GM23338 (cell line): ENCODE results near the gene TMEM86A. TPM values are rescaled to one million over a fixed set of nuclear protein-coding genes. Genes with fewer than 3 reads are reported as not detected.
A peak's percentile ranks its signal among the peaks of the same experiment; 100 is the strongest.

ENCODE experiments used
- ATAC-seq: fragments of 200-7000 bp; cut with Tn5 transposase; 3 replicates; pipeline ENCODE4 v1.9.1; 2020
- DNase-seq: peaks from one replicate; pipeline ENCODE4 v3.0.0-alpha.2; 2015; ENCODE audit warnings: low spot score
- H2AFZ ChIP-seq: fragments of 200-600 bp; sonication (generic); 2 replicates; pipeline ENCODE4 v1.8.0; 2016; ENCODE audit warnings: antibody characterized with exemption, mild to moderate bottlenecking, moderate library complexity
- H3F3A ChIP-seq: fragments of 200-600 bp; sonication (generic); replicated peaks from 2 replicates; pipeline ENCODE4 v1.8.0; 2017; ENCODE audit warnings: antibody characterized with exemption, mixed run types, low read depth
- H3K27ac ChIP-seq: fragments of 200-600 bp; sonication (generic); 2 replicates; pipeline ENCODE4 v1.6.1; 2016; ENCODE audit warnings: low read depth
- H3K27me3 ChIP-seq: fragments of 200-600 bp; sonication (generic); 2 replicates; pipeline ENCODE4 v1.8.0; 2016; ENCODE audit warnings: mild to moderate bottlenecking, mixed run types, moderate library complexity; ENCODE audit not compliant: insufficient read depth
- H3K36me3 ChIP-seq: fragments of 200-600 bp; sonication (generic); 2 replicates; pipeline ENCODE4 v1.8.0; 2016; ENCODE audit warnings: mild to moderate bottlenecking; ENCODE audit not compliant: insufficient read depth
- H3K4me1 ChIP-seq: fragments of 200-600 bp; sonication (generic); 2 replicates; pipeline ENCODE4 v1.8.0; 2016; ENCODE audit warnings: mild to moderate bottlenecking, moderate library complexity; ENCODE audit not compliant: insufficient read depth
- H3K4me2 ChIP-seq: fragments of 200-600 bp; sonication (generic); 2 replicates; pipeline ENCODE4 v1.7.1; 2017; ENCODE audit warnings: mixed run types
- H3K4me3 ChIP-seq: fragments of 200-600 bp; sonication (generic); 2 replicates; pipeline ENCODE4 v1.6.1; 2016; ENCODE audit warnings: mixed run types
- H3K79me2 ChIP-seq: fragments of 200-600 bp; sonication (generic); replicated peaks from 2 replicates; pipeline ENCODE4 v1.8.0; 2017; ENCODE audit warnings: mild to moderate bottlenecking; ENCODE audit not compliant: insufficient read depth
- H3K9me2 ChIP-seq: fragments of 200-600 bp; sonication (generic); 2 replicates; pipeline ENCODE4 v1.8.0; 2017; ENCODE audit not compliant: insufficient read depth
- H4K20me1 ChIP-seq: fragments of 200-600 bp; sonication (generic); replicated peaks from 2 replicates; pipeline ENCODE4 v1.8.0; 2017; ENCODE audit warnings: mild to moderate bottlenecking; ENCODE audit not compliant: insufficient read depth
- H3K27ac Mint-ChIP-seq: 2 replicates; pipeline ENCODE4 v1.8.0; 2020; ENCODE audit warnings: inconsistent platforms, mild to moderate bottlenecking, moderate library complexity, mixed read lengths
- H3K27me3 Mint-ChIP-seq: 3 replicates; pipeline ENCODE4 v1.8.0; 2022; ENCODE audit warnings: low read depth, mild to moderate bottlenecking, moderate library complexity, mixed read lengths, inconsistent platforms; ENCODE audit not compliant: insufficient read depth, poor library complexity
- H3K36me3 Mint-ChIP-seq: 3 replicates; pipeline ENCODE4 v1.8.0; 2021; ENCODE audit warnings: low read depth, mild to moderate bottlenecking, inconsistent platforms, moderate library complexity, mixed read lengths
- H3K4me1 Mint-ChIP-seq: 3 replicates; pipeline ENCODE4 v1.8.0; 2020; ENCODE audit warnings: mild to moderate bottlenecking, inconsistent platforms, mixed read lengths
- H3K4me3 Mint-ChIP-seq: 3 replicates; pipeline ENCODE4 v1.8.0; 2021; ENCODE audit warnings: moderate library complexity, mild to moderate bottlenecking, inconsistent platforms, mixed read lengths
- H3K9me3 Mint-ChIP-seq: 3 replicates; pipeline ENCODE4 v1.8.0; 2020; ENCODE audit warnings: moderate library complexity, mild to moderate bottlenecking, inconsistent platforms, mixed read lengths
- CREB1 ChIP-seq: fragments of 250-450 bp; sonication (Bioruptor Pico); IDR thresholded peaks from 2 replicates; pipeline ENCODE4 v1.5.0; 2020; ENCODE audit warnings: low read depth, mild to moderate bottlenecking, moderate library complexity
- CTCF ChIP-seq, 2 experiments: fragments of 200-600 bp in 1 of 2; sonication (generic) in 1 of 2; conservative IDR thresholded peaks; 2 replicates each; pipeline versions ENCODE4 v1.5.1 to v1.6.1; 2016 to 2017; ENCODE audit warnings: antibody characterized with exemption in 2 of 2, low read depth in 2 of 2, mild to moderate bottlenecking in 2 of 2, moderate library complexity in 1 of 2
- EZH2 ChIP-seq: fragments of 200-600 bp; sonication (generic); IDR thresholded peaks from one replicate; pipeline ENCODE4 v1.8.0; 2017; ENCODE audit warnings: antibody characterized with exemption, mild to moderate bottlenecking, low read depth; ENCODE audit not compliant: unreplicated experiment
- EZH2phosphoT487 ChIP-seq: fragments of 200-600 bp; sonication (generic); IDR thresholded peaks from one replicate; pipeline ENCODE4 v1.8.1; 2018; ENCODE audit warnings: antibody characterized with exemption; ENCODE audit not compliant: unreplicated experiment
- JUNB ChIP-seq: IDR thresholded peaks from one replicate; pipeline ENCODE4 v1.6.1; 2016; ENCODE audit warnings: antibody characterized with exemption; ENCODE audit not compliant: unreplicated experiment
- NANOG ChIP-seq: IDR thresholded peaks from 2 replicates; pipeline ENCODE4 v1.6.1; 2016; ENCODE audit warnings: antibody characterized with exemption, borderline replicate concordance
- POLR2AphosphoS5 ChIP-seq: IDR thresholded peaks from 2 replicates; pipeline ENCODE4 v1.6.1; 2016; ENCODE audit warnings: antibody characterized with exemption, low read depth
- REST ChIP-seq: IDR thresholded peaks from one replicate; pipeline ENCODE4 v1.6.1; 2018; ENCODE audit warnings: antibody characterized with exemption; ENCODE audit not compliant: unreplicated experiment
- STAT1 ChIP-seq: IDR thresholded peaks from one replicate; pipeline ENCODE4 v1.6.1; 2016; ENCODE audit warnings: antibody characterized with exemption; ENCODE audit not compliant: unreplicated experiment
- ZNF114 ChIP-seq: fragments of 250-450 bp; sonication (Bioruptor Pico); IDR thresholded peaks from 2 replicates; pipeline ENCODE4 v1.5.0; 2020; ENCODE audit warnings: mild to moderate bottlenecking, moderate library complexity
- ZNF331 ChIP-seq: fragments of 250-450 bp; sonication (Bioruptor Pico); IDR thresholded peaks from 2 replicates; pipeline ENCODE4 v1.5.0; 2020; ENCODE audit warnings: low read depth, mild to moderate bottlenecking, moderate library complexity
- ZNF462 ChIP-seq: fragments of 250-450 bp; sonication (Bioruptor Pico); IDR thresholded peaks from 2 replicates; pipeline ENCODE4 v1.5.0; 2020; ENCODE audit warnings: mild to moderate bottlenecking, moderate library complexity
- long read RNA-seq: library from polyadenylated mRNA; unstranded; transcript quantifications from one replicate; pipeline ENCODE4 v2.0.0, GENCODE V29; 2020; ENCODE audit not compliant: unreplicated experiment
- polyA plus RNA-seq: library from polyadenylated mRNA; unstranded; fragments of >200 nt; fragmentation: Nextera tagmentation; extraction: Ambion mirVana; gene quantifications from 2 replicates; pipeline ENCODE4 v1.2.1, GENCODE V29; 2016
- total RNA-seq: library from RNA; depleted of rRNA; stranded (reverse); fragments of >200 nt; shearing (Covaris generic); gene quantifications from 2 replicates; pipeline ENCODE4 v1.2.3, GENCODE V29; 2014; rRNA removed

Gene TMEM86A
- total RNA-seq (0.45 and 0.70 TPM in 2 replicates), polyA plus RNA-seq (0.91 and 0.99 TPM in 2 replicates)
- long read RNA-seq, partial matches to known transcripts: 0 of 3 reads
- long read RNA-seq, other reads (novel, unspliced or antisense): 0 of 3 reads

- Histone ChIP-seq H3K4me2 (peak within 1 kb of the TSS; percentile 90), H3K36me3 (no peaks in the 10 kb centered on the region), H3K27ac (no peak within 1 kb of the TSS), H3K27me3 (peaks cover 14% of the 10 kb centered on the region; the same call in 1 of the 2 replicates), H2AFZ (peak within 1 kb of the TSS; percentile 100), H3K9me2 (no peaks in the 10 kb centered on the region), H4K20me1 (no peaks in the 10 kb centered on the region), H3F3A (0 out of 2 replicates have a peak, but pooled peaks cover 2% of the 10 kb centered on the region), H3K79me2 (no peaks in the 10 kb centered on the region), H3K4me1 (peaks cover 7% of the 10 kb centered on the region; the same call in 1 of the 2 replicates), H3K4me3 (peak within 1 kb of the TSS; percentile 76)
- peak; percentile 88 for ATAC-seq
- Mint-ChIP-seq H3K36me3 (no peaks in the 10 kb centered on the region; the same call in 2 of the 3 replicates), H3K27me3 (peaks cover 13% of the 10 kb centered on the region), H3K4me1 (peaks cover 7% of the 10 kb centered on the region; the same call in 2 of the 3 replicates), H3K4me3 (peak within 1 kb of the TSS; percentile 76), H3K9me3 (no peaks in the 10 kb centered on the region), H3K27ac (no peak within 1 kb of the TSS)
- DNase-seq: peak; percentile 96
- TF ChIP-seq NANOG: no peak
- no peak for TF ChIP-seq ZNF462 (CRISPR knock-in tag)
- no peak for TF ChIP-seq REST
- no peak for TF ChIP-seq STAT1
- no peak for TF ChIP-seq EZH2phosphoT487
- no peak for TF ChIP-seq ZNF114
- TF ChIP-seq ZNF331 (CRISPR knock-in tag): no peak
- peak; percentile 98 for TF ChIP-seq CREB1 (CRISPR knock-in tag)
- peak; percentile 37; the same call in 1 of the 2 replicates for TF ChIP-seq POLR2AphosphoS5
- no peak for TF ChIP-seq JUNB
- TF ChIP-seq EZH2: no peak
- TF ChIP-seq CTCF (conservative IDR thresholded peaks at IDR 0.05; ENCODE audit: low read depth in 2 of 2): no peak
Observed at GRCh38 chr11:18698341-18699268, at the start of gene TMEM86A. Gene TMEM86A (plus strand): TSS chr11:18698779. CDS start chr11:18698887, 108 bp downstream.
